Natural killer cell (primary cell): Measurements from ENCODE around the gene RAMACL. TPM values are rescaled to one million over a fixed set of nuclear protein-coding genes. Genes with fewer than 3 reads are reported as not detected.

Experiments
- ATAC-seq, 3 donors: fragments of 150-1000 bp in 2 of 3; fragments of 200-7000 bp in 1 of 3; cut with Tn5 transposase; 1 replicate in 1 of 3; 2 replicates in 2 of 3; pipeline ENCODE4 v1.10.0; 2021; ENCODE audit warnings: mild to moderate bottlenecking in 2 of 3, moderate library complexity in 2 of 3
- DNase-seq, 2 donors: peaks; one replicate each; pipeline versions ENCODE4 v3.0.0 to v3.0.0-alpha.2; 2013 to 2021; ENCODE audit warnings: mixed read lengths in 1 of 2
- H3K27ac ChIP-seq: one replicate; pipeline ENCODE4 v1.5.1; 2013; ENCODE audit warnings: mild to moderate bottlenecking, low read length
- H3K27me3 ChIP-seq: one replicate; pipeline ENCODE4 v1.6.1; 2013; ENCODE audit warnings: low read length; ENCODE audit not compliant: control insufficient read depth, insufficient read depth
- H3K36me3 ChIP-seq: one replicate; pipeline ENCODE4 v1.6.1; 2013; ENCODE audit warnings: low read length; ENCODE audit not compliant: control insufficient read depth, insufficient read depth
- H3K4me1 ChIP-seq: one replicate; pipeline ENCODE4 v1.6.1; 2013; ENCODE audit warnings: low read length; ENCODE audit not compliant: control insufficient read depth, insufficient read depth
- H3K4me3 ChIP-seq: one replicate; pipeline ENCODE4 v1.5.1; 2013; ENCODE audit warnings: low read length
- H3K9me3 ChIP-seq: one replicate; pipeline ENCODE4 v1.6.1; 2013; ENCODE audit warnings: low read length; ENCODE audit not compliant: control insufficient read depth, insufficient read depth
- H3K27ac Mint-ChIP-seq, 2 donors: one replicate each; pipeline ENCODE4 v1.8.0; 2022; ENCODE audit warnings: mild to moderate bottlenecking in 2 of 2, mixed read lengths in 2 of 2, moderate library complexity in 1 of 2
- H3K27me3 Mint-ChIP-seq, 2 donors: one replicate each; pipeline ENCODE4 v1.8.0; 2022; ENCODE audit warnings: low read depth in 2 of 2, mixed read lengths in 2 of 2
- H3K36me3 Mint-ChIP-seq: one replicate; pipeline ENCODE4 v1.8.0; 2022; ENCODE audit warnings: mixed read lengths
- H3K4me1 Mint-ChIP-seq, 2 donors: one replicate each; pipeline ENCODE4 v1.8.0; 2022; ENCODE audit warnings: mixed read lengths in 2 of 2
- H3K4me3 Mint-ChIP-seq: one replicate; pipeline ENCODE4 v1.8.0; 2022; ENCODE audit warnings: mild to moderate bottlenecking, moderate library complexity, mixed read lengths
- H3K9me3 Mint-ChIP-seq, 2 donors: one replicate each; pipeline ENCODE4 v1.8.0; 2022; ENCODE audit warnings: mixed read lengths in 2 of 2
- whole genome bisulfite sequencing: methylation state at CpG from one replicate; pipeline ENCODE4 v1.1.7; 2013; ENCODE audit warnings: missing lambda C conversion rate; ENCODE audit not compliant: insufficient coverage; 5-methylcytosine and 5-hydroxymethylcytosine counted together
- intact Hi-C: fragments of 100-400 bp; cut with micrococcal nuclease; formaldehyde crosslinking; loops from one replicate; pipeline ENCODE4 v1.14.2; 2022
- total RNA-seq, 4 donors: library from RNA; stranded (reverse); fragments of 120-200 nt in 1 of 4; gene quantifications; one replicate each; pipeline versions ENCODE4 v1.2.3 to v1.2.4, GENCODE V29; 2013 to 2022
- TF ChIP-seq, protein P1 (sequence below): fragments of 200-600 bp; IDR thresholded peaks from one replicate; pipeline ENCODE4 v1.8.0; 2022; ENCODE audit warnings: antibody characterized with exemption

The RAMACL gene
- total RNA-seq, 3 donors from 2014 or later (not counting 1 experiment from before 2014, with no cell fraction given), result 0.68 to 5.6 (median 1.1) TPM

DNA sequence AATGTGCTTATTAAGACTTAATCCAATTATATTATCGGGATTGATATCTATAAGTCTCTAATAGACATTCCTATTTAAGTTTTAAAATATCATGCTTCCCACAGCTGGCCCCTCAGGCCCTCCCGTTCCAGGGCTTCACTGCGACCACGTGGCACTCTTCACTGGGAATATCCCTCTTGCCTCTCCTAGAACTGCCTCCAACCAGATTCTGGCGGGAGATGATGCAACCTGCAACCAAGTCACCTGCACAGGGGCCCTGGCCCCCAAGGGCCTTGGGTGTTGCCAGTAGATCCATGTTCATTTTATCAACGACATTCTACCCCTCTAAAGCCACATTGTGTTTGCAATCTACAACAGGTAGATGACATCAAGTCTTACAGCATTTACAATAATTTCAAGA is 18.4 kb upstream of the RAMACL start:
- TF ChIP-seq, protein P1, sequence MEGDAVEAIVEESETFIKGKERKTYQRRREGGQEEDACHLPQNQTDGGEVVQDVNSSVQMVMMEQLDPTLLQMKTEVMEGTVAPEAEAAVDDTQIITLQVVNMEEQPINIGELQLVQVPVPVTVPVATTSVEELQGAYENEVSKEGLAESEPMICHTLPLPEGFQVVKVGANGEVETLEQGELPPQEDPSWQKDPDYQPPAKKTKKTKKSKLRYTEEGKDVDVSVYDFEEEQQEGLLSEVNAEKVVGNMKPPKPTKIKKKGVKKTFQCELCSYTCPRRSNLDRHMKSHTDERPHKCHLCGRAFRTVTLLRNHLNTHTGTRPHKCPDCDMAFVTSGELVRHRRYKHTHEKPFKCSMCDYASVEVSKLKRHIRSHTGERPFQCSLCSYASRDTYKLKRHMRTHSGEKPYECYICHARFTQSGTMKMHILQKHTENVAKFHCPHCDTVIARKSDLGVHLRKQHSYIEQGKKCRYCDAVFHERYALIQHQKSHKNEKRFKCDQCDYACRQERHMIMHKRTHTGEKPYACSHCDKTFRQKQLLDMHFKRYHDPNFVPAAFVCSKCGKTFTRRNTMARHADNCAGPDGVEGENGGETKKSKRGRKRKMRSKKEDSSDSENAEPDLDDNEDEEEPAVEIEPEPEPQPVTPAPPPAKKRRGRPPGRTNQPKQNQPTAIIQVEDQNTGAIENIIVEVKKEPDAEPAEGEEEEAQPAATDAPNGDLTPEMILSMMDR, result no peak
- no peaks in the 10 kb centered on the region for H3K27me3 ChIP-seq

DNA sequence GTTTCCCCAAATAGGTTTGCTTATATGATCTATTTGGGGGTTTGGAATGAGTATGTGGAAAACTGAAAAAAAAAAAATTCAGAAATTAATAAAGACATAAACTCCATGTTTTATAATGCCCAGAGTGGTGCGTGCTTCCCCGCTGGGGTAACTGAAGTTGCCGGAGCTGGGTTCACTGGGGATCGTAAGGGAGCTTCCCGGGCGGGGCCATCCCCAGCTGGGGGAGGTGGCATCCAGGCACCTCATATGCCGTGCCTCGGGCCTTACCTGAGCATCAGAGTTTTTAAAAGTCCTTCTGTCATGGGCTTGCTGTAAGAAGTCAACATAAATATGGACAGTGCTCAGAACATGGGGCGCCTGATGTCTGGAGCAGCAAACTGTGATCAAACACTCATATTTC is 17.9 kb upstream of the RAMACL start:
- Mint-ChIP-seq H3K4me1 (peaks cover 0 to 5% of the 10 kb centered on the region in 2 donors), H3K36me3 (no peaks in the 10 kb centered on the region), H3K9me3 (no peaks in the 10 kb centered on the region), H3K27me3 (peaks cover 5 to 47% of the 10 kb centered on the region in 2 donors), H3K27ac (no peak overlapping the region), H3K4me3 (no peak overlapping the region)
- no peak overlapping the region for H3K4me3 ChIP-seq
- no peak for ATAC-seq
- H3K27me3 ChIP-seq, result no peaks in the 10 kb centered on the region
- intact Hi-C loops, result no loop called here
- DNase-seq, result no peak
- TF ChIP-seq, protein P1, result no peak
- H3K27ac ChIP-seq, result no peak overlapping the region
- no peaks in the 10 kb centered on the region for H3K36me3 ChIP-seq
- no peaks in the 10 kb centered on the region for H3K4me1 ChIP-seq
- WGBS, result 93% methylated on average over 9 of the region's 9 CpGs
- no peaks in the 10 kb centered on the region for H3K9me3 ChIP-seq

More for the DNA sequence above, 18.4 kb upstream of the RAMACL start:
- Histone ChIP-seq H3K27ac (no peak overlapping the region), H3K4me1 (no peaks in the 10 kb centered on the region), H3K9me3 (no peaks in the 10 kb centered on the region), H3K4me3 (no peak overlapping the region), H3K36me3 (no peaks in the 10 kb centered on the region)
- WGBS, result 89% methylated on average over 5 of the region's 6 CpGs
- intact Hi-C loops, result no loop called here
- H3K9me3 Mint-ChIP-seq, result no peaks in the 10 kb centered on the region
- DNase-seq (no peak), ATAC-seq (no peak)
- H3K27me3 Mint-ChIP-seq, result peaks cover 5 to 47% of the 10 kb centered on the region in 2 donors
- H3K4me1 Mint-ChIP-seq, result peaks cover 0 to 5% of the 10 kb centered on the region in 2 donors
- H3K4me3 Mint-ChIP-seq, result no peak overlapping the region
- H3K36me3 Mint-ChIP-seq, result no peaks in the 10 kb centered on the region
- H3K27ac Mint-ChIP-seq, result no peak overlapping the region

DNA sequence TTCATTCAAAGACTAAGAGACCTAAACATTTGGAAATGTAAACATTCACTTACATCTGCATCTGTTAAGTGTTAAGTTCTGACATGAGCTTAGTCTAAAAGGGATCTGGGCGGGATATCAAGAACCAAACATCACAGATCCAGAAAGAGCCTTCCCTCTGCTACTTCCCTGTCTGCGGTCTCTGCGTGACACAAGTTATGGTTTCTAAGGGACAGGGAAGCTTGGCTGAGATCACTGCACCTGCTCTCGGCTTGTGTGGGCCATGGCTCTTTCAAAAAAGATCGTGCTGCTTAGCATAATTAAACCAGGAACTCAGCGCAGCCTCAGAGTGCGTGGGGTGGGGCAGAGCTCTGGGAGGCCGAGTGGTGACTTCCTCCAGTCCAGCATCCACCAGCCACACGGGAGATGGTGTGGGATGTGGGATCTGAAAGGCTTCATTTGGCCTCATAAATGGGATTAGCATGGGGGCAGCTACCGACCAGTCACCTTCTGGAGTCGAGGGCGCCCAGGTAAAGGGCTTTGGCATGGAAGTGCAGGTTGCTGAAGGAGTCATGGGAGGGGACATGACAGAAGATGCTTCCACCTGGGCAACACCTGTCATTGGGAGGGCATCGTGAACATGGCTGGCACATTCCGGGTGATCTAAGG is 16.7 kb upstream of the RAMACL start:
- H3K36me3 ChIP-seq, result no peaks in the 10 kb centered on the region
- no peaks in the 10 kb centered on the region for H3K9me3 Mint-ChIP-seq

More for the DNA sequence above, 16.7 kb upstream of the RAMACL start:
- no peak overlapping the region for H3K4me3 Mint-ChIP-seq
- H3K4me3 ChIP-seq, result no peak overlapping the region
- H3K27me3 Mint-ChIP-seq, result peaks cover 5 to 47% of the 10 kb centered on the region in 2 donors
- H3K4me1 ChIP-seq, result no peaks in the 10 kb centered on the region
- H3K9me3 ChIP-seq, result no peaks in the 10 kb centered on the region
- no peaks in the 10 kb centered on the region for H3K36me3 Mint-ChIP-seq
- DNase-seq, result no peak
- intact Hi-C loops, result no loop called here
- peaks cover 0 to 5% of the 10 kb centered on the region in 2 donors for H3K4me1 Mint-ChIP-seq
- no peaks in the 10 kb centered on the region for H3K27me3 ChIP-seq
- no peak overlapping the region for H3K27ac ChIP-seq
- ATAC-seq, result no peak
- TF ChIP-seq, protein P1, result no peak
- H3K27ac Mint-ChIP-seq, result no peak overlapping the region
- 92% methylated on average over 14 of the region's 14 CpGs for WGBS
